ENCODE results near the gene UBALD1. TPM values are rescaled to one million over a fixed set of nuclear protein-coding genes. Genes with fewer than 3 reads are reported as not detected.

Gene UBALD1
- polyA plus RNA-seq, 3 donors = 2.2 to 19.2 (median 2.8) TPM

- Histone ChIP-seq H3K4me3 (replicated peaks in 1 of 3; ENCODE audit: low read depth in 2 of 3, low read length in 3 of 3) (no peak overlapping the region), H3K36me3 (replicated peaks in 1 of 2; ENCODE audit: control insufficient read depth in 1 of 2, insufficient read depth in 2 of 2, low read length in 2 of 2) (no peaks in the 10 kb centered on the region), H3K9me3 (replicated peaks in 1 of 2; ENCODE audit: control insufficient read depth in 1 of 2, insufficient read depth in 1 of 2, low read length in 2 of 2) (no peaks in the 10 kb centered on the region), H3K27ac (ENCODE audit: low read depth in 1 of 2, low read length in 2 of 2) (no peak overlapping the region), H3K9ac (ENCODE audit: insufficient read depth, low read length, poor library complexity, severe bottlenecking) (no peak overlapping the region), H3K4me1 (ENCODE audit: control insufficient read depth in 1 of 2, insufficient read depth in 2 of 2, low read length in 2 of 2) (peaks cover 0 to 2% of the 10 kb centered on the region in 2 donors), H3K79me2 (ENCODE audit: insufficient read depth, low read length) (no peaks in the 10 kb centered on the region), H2AFZ (ENCODE audit: insufficient read depth, low read depth, low read length, poor library complexity, severe bottlenecking) (no peak overlapping the region), H4K20me1 (ENCODE audit: insufficient read depth, low read length) (no peaks in the 10 kb centered on the region), H3K4me2 (replicated peaks; ENCODE audit: extremely low read depth, low read length, poor library complexity, severe bottlenecking) (no peak overlapping the region), H3K27me3 (ENCODE audit: control insufficient read depth in 2 of 2, insufficient read depth in 2 of 2, low read length in 2 of 2) (no peaks in the 10 kb centered on the region)
- H3K4me1 Mint-ChIP-seq = peaks cover 4% of the 10 kb centered on the region
- H3K4me3 Mint-ChIP-seq = no peak overlapping the region
- H3K27ac Mint-ChIP-seq = no peak overlapping the region
- H3K27me3 Mint-ChIP-seq (ENCODE audit: low read depth in 3 of 3) = no peaks in the 10 kb centered on the region
- no peak for TF ChIP-seq CTCF (IDR thresholded peaks at IDR 0.05)
- WGBS (ENCODE audit: insufficient coverage) = 96% methylated on average over 7 of the region's 13 CpGs
- DNase-seq = no peak
- peaks cover 0 to 1% (median 0%) of the 10 kb centered on the region in 7 donors for H3K9me3 Mint-ChIP-seq
- intact Hi-C loops (cut with micrococcal nuclease) = no loop called here
- H3K36me3 Mint-ChIP-seq = no peaks in the 10 kb centered on the region
Observed at GRCh38 chr16:4578961-4579530, 35.6 kb downstream of the UBALD1 start.

- no peaks in the 10 kb centered on the region for H3K36me3 Mint-ChIP-seq
- no peak overlapping the region for H3K27ac ChIP-seq (ENCODE audit: low read depth in 1 of 2, low read length in 2 of 2)
- H3K9ac ChIP-seq (ENCODE audit: insufficient read depth, low read length, poor library complexity, severe bottlenecking) = no peak overlapping the region
- H3K4me3 ChIP-seq (replicated peaks in 1 of 3; ENCODE audit: low read depth in 2 of 3, low read length in 3 of 3) = no peak overlapping the region
- peaks cover 0 to 2% of the 10 kb centered on the region in 2 donors for H3K4me1 ChIP-seq (ENCODE audit: control insufficient read depth in 1 of 2, insufficient read depth in 2 of 2, low read length in 2 of 2)
- H2AFZ ChIP-seq (ENCODE audit: insufficient read depth, low read depth, low read length, poor library complexity, severe bottlenecking) = no peak overlapping the region
- no peak for TF ChIP-seq CTCF (IDR thresholded peaks at IDR 0.05)
- 95% methylated on average over 15 of the region's 15 CpGs for WGBS (ENCODE audit: insufficient coverage)
- no peaks in the 10 kb centered on the region for H3K36me3 ChIP-seq (replicated peaks in 1 of 2; ENCODE audit: control insufficient read depth in 1 of 2, insufficient read depth in 2 of 2, low read length in 2 of 2)
- no peak for DNase-seq
- peaks cover 0 to 1% (median 0%) of the 10 kb centered on the region in 3 donors for H3K27me3 Mint-ChIP-seq (ENCODE audit: low read depth in 3 of 3)
- H3K79me2 ChIP-seq (ENCODE audit: insufficient read depth, low read length) = no peaks in the 10 kb centered on the region
- H4K20me1 ChIP-seq (ENCODE audit: insufficient read depth, low read length) = no peaks in the 10 kb centered on the region
- H3K4me1 Mint-ChIP-seq = peaks cover 6% of the 10 kb centered on the region
- no peaks in the 10 kb centered on the region for H3K9me3 Mint-ChIP-seq
- no peaks in the 10 kb centered on the region for H3K9me3 ChIP-seq (replicated peaks in 1 of 2; ENCODE audit: control insufficient read depth in 1 of 2, insufficient read depth in 1 of 2, low read length in 2 of 2)
- H3K27ac Mint-ChIP-seq = no peak overlapping the region
- intact Hi-C loops (cut with micrococcal nuclease) = no loop called here
- H3K4me3 Mint-ChIP-seq = no peak overlapping the region
- no peaks in the 10 kb centered on the region for H3K27me3 ChIP-seq (ENCODE audit: control insufficient read depth in 2 of 2, insufficient read depth in 2 of 2, low read length in 2 of 2)
- H3K4me2 ChIP-seq (replicated peaks; ENCODE audit: extremely low read depth, low read length, poor library complexity, severe bottlenecking) = no peak overlapping the region
Observed at GRCh38 chr16:4576008-4576407, 38.7 kb downstream of the UBALD1 start.

All from CD14-positive monocyte (primary cell).